Measurements from ENCODE around the gene ZFYVE21. TPM values are rescaled to one million over a fixed set of nuclear protein-coding genes. Genes with fewer than 3 reads are reported as not detected.

Gene ZFYVE21
- total RNA-seq, 1 donor from 2014 or later: 44.0 TPM

DNA sequence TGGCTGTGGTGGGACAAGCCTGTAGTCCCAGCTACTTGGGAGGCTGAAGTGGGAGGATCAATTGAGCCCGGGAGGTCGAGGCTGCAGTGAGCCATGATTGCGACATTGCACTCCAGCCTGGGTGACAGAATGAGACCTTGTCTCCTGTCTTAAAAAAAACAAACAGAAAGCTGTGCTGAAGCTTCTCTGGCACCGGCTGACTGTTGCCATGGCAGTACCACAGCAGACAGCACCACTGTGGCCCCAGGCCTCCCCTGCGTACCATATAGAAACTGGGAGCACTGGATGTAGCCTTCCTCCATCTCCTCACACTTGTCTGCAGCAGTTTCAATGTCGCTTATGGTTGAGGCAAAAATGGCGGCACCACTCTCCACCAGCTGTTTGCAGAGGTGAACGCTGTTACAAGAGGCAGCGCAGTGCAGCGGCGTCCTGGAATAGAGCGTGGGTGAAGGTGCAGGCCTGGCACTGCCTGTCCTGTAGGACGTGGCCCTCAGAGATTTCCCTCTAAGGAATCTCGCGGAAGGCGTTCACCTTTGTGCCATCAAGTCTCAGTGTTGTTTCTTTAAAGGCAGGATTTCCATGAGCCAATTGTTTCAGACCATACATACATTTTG lies 21.9 kb downstream of the ZFYVE21 start:
- H3K4me3 Mint-ChIP-seq: no peak overlapping the region
- peaks cover 4% of the 10 kb centered on the region for H3K4me1 Mint-ChIP-seq
- no peaks in the 10 kb centered on the region for H3K27me3 Mint-ChIP-seq (ENCODE audit: low read depth)
- H3K27ac Mint-ChIP-seq (ENCODE audit: unreplicated experiment): no peak overlapping the region
- TF ChIP-seq, protein P1, sequence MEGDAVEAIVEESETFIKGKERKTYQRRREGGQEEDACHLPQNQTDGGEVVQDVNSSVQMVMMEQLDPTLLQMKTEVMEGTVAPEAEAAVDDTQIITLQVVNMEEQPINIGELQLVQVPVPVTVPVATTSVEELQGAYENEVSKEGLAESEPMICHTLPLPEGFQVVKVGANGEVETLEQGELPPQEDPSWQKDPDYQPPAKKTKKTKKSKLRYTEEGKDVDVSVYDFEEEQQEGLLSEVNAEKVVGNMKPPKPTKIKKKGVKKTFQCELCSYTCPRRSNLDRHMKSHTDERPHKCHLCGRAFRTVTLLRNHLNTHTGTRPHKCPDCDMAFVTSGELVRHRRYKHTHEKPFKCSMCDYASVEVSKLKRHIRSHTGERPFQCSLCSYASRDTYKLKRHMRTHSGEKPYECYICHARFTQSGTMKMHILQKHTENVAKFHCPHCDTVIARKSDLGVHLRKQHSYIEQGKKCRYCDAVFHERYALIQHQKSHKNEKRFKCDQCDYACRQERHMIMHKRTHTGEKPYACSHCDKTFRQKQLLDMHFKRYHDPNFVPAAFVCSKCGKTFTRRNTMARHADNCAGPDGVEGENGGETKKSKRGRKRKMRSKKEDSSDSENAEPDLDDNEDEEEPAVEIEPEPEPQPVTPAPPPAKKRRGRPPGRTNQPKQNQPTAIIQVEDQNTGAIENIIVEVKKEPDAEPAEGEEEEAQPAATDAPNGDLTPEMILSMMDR (conservative IDR thresholded peaks at IDR 0.05): no peak
- no peaks in the 10 kb centered on the region for H3K36me3 Mint-ChIP-seq (ENCODE audit: low read depth)
- DNase-seq (ENCODE audit: low read depth, low spot score): no peak
- no peaks in the 10 kb centered on the region for H3K9me3 Mint-ChIP-seq

DNA sequence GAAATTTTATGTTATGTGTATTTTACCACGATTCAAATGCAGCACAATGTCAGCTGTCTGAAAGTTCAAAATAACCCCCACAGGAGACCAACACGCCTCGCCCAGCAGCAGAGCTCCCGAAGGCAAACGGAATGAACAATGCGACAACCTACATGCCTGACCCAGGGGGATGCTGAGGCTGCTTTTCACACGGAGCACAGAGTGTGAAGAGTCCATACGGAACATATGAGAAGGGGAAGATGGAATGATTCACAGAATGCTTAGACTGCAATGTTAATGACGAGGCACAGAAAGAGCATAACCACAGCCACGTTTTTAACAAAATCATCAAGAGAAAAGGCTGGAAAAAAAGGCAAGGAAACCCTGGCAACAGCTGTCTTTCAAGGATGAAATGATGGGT lies 22.6 kb downstream of the ZFYVE21 start:
- no peak overlapping the region for H3K4me3 Mint-ChIP-seq
- no peaks in the 10 kb centered on the region for H3K36me3 Mint-ChIP-seq (ENCODE audit: low read depth)
- H3K4me1 Mint-ChIP-seq: peaks cover 4% of the 10 kb centered on the region
- DNase-seq (ENCODE audit: low read depth, low spot score): no peak
- H3K9me3 Mint-ChIP-seq: no peaks in the 10 kb centered on the region
- no peaks in the 10 kb centered on the region for H3K27me3 Mint-ChIP-seq (ENCODE audit: low read depth)
- TF ChIP-seq, protein P1 (conservative IDR thresholded peaks at IDR 0.05): no peak
- no peak overlapping the region for H3K27ac Mint-ChIP-seq (ENCODE audit: unreplicated experiment)

DNA sequence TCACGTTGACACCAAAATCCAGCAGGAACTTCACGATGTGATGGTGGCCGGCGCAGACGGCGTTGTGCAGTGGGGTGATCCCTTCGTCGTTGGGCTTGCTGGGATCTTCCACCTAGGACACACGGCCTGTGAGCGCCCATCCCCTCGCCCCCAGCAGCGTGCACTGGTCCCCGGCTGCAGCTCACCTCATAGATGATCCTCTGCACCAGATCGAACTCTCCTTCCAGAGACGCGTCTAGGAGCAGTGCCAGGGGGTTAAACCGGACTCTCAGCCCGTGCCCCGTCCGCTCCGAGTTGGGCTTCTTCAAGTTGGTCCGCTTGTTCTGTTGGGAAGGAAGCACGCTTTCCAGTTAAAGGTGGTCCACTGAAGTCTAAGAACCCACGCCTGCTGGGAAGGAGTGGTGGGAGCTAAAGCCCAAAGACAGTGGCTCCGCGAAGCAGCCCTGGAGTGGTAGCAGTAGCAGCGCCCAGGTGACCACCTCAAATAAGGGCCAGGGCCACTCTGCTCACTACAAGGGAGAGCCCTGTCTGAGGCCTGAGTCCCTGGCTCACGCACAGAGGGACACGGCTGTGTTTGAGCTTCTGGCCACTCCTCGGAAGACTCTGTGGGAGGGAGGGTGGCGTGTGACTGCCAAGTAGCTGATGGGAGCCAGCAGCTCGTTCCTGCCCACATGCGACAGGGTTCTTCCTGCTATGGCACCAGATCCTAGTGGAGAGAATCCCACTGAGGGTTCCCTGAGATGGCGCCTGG lies 23.3 kb downstream of the ZFYVE21 start:
- H3K36me3 Mint-ChIP-seq (ENCODE audit: low read depth): no peaks in the 10 kb centered on the region
- H3K9me3 Mint-ChIP-seq: no peaks in the 10 kb centered on the region
- H3K27me3 Mint-ChIP-seq (ENCODE audit: low read depth): no peaks in the 10 kb centered on the region
- DNase-seq (ENCODE audit: low read depth, low spot score): no peak
- H3K27ac Mint-ChIP-seq (ENCODE audit: unreplicated experiment): peak overlapping the region; percentile 50
- no peak overlapping the region for H3K4me3 Mint-ChIP-seq
- peaks cover 4% of the 10 kb centered on the region for H3K4me1 Mint-ChIP-seq
- TF ChIP-seq, protein P1 (conservative IDR thresholded peaks at IDR 0.05): no peak

DNA sequence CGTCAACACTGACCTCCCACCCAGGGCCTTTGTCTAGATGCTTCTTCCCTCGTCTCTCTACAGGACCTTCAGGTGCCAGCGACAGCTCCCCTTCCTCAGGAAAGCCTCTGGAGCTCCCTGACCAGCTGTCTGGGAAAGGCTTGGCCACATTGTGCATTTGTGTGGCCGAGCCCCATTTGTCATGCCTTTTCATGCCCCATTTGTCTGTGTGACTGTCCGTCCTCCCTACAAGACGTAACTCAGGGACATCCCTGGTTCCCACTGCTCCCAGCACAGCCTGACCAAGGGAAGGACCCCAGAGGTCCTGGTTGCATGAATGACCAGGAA lies 23.8 kb downstream of the ZFYVE21 start:
- DNase-seq (ENCODE audit: low read depth, low spot score): no peak
- H3K36me3 Mint-ChIP-seq (ENCODE audit: low read depth): no peaks in the 10 kb centered on the region
- H3K27me3 Mint-ChIP-seq (ENCODE audit: low read depth): no peaks in the 10 kb centered on the region
- TF ChIP-seq, protein P1 (conservative IDR thresholded peaks at IDR 0.05): no peak
- no peak overlapping the region for H3K4me3 Mint-ChIP-seq
- peaks cover 3% of the 10 kb centered on the region for H3K4me1 Mint-ChIP-seq
- H3K27ac Mint-ChIP-seq (ENCODE audit: unreplicated experiment): no peak overlapping the region
- H3K9me3 Mint-ChIP-seq: no peaks in the 10 kb centered on the region

DNA sequence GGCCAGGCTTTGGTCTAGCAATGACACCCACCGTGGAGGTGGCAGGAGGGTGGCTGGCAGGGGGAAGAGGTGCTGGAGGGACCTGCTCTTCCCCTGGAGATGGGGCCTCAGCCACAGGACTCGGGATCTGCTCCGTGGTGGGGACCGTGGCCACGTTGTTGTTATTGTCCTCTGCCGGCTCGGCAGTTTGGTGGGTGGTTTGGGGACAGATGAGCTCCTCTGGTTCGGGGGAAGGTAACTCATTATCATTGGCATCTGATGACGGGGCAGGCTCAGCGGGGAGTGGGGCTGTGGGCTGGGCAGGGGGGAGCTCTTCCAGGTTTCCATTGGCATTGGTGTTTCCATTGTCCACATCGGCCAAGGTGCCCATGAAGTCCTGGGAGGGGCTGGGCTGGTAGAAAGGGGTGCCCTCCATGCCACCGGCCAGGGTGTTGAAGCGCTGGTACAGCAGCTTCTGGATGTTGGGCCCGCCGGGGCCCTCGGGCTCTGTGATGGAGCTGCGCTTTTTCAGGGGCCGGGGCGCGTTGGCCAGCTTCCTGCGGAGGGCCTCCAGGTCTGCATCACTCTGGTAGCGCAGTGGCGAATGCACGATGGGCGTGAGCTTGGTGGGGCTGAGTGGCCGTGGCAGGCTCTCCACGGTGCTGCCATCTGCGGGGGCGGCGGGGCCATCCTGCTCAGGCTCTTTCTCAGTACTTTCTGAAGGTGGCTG lies 24.3 kb downstream of the ZFYVE21 start:
- no peak for DNase-seq (ENCODE audit: low read depth, low spot score)
- no peaks in the 10 kb centered on the region for H3K27me3 Mint-ChIP-seq (ENCODE audit: low read depth)
- TF ChIP-seq, protein P1 (conservative IDR thresholded peaks at IDR 0.05): no peak
- no peak overlapping the region for H3K4me3 Mint-ChIP-seq
- H3K27ac Mint-ChIP-seq (ENCODE audit: unreplicated experiment): no peak overlapping the region
- H3K4me1 Mint-ChIP-seq: no peaks in the 10 kb centered on the region
- H3K9me3 Mint-ChIP-seq: no peaks in the 10 kb centered on the region
- no peaks in the 10 kb centered on the region for H3K36me3 Mint-ChIP-seq (ENCODE audit: low read depth)

All from neural crest cell (in vitro differentiated cells).